HepG2 (cell line): Measurements from ENCODE around the gene TANGO6. TPM values are rescaled to one million over a fixed set of nuclear protein-coding genes. Genes with fewer than 3 reads are reported as not detected.

ENCODE experiments used
- ATAC-seq: fragments of 200-7000 bp; cut with Tn5 transposase; 3 replicates; pipeline ENCODE4 v1.9.1; 2020; ENCODE audit warnings: mild to moderate bottlenecking, moderate library complexity
- BruUV-seq: library from RNA; stranded (reverse); fragments of 400-500 nt; replicated peaks from 2 replicates; lab custom pipeline; 2021; lab: Mats Ljungman, UMichigan
- CTCF ChIA-PET: fragments of 300-600 bp; formaldehyde crosslinking; extraction: SDS; loops from one replicate; lab custom pipeline; 2021; ENCODE audit warnings: low total read pairs, inconsistent platforms, low intra/inter-chr PET ratio; lab: Yijun Ruan, JAX
- POLR2A ChIA-PET: fragments of 350-600 bp; sonication (Branson Sonifier 250); formaldehyde crosslinking; loops from one replicate; lab custom pipeline; 2020; ENCODE audit warnings: antibody characterized with exemption, inconsistent platforms; lab: Yijun Ruan, JAX
- DNase-seq: peaks from one replicate; pipeline ENCODE4 v3.0.0-alpha.2; 2015; ENCODE audit warnings: low spot score
- FAIRE-seq: peaks from 3 replicates; lab custom pipeline; 2011; peaks lifted over from hg19 to GRCh38; lab: Jason Lieb, UNC
- H2AFZ ChIP-seq: one replicate; pipeline ENCODE4 v1.6.1; 2011; ENCODE audit warnings: low read length, inconsistent platforms
- H3K27ac ChIP-seq: fragments of 300-600 bp; 3 replicates; pipeline ENCODE4 v1.8.0; 2011; ENCODE audit warnings: mixed run types, mild to moderate bottlenecking, mixed read lengths, low read length, inconsistent platforms; ENCODE audit not compliant: insufficient read depth; ENCODE audit errors: extremely low read length
- H3K27me3 ChIP-seq, 2 experiments: fragments of 200-600 bp in 1 of 2; 2 replicates in 1 of 2; 3 replicates in 1 of 2; pipeline versions ENCODE4 v1.6.0 to v1.8.0; 2011; ENCODE audit warnings: low read length in 2 of 2, mild to moderate bottlenecking in 2 of 2, moderate library complexity in 2 of 2, inconsistent platforms in 1 of 2; ENCODE audit not compliant: insufficient read depth in 2 of 2, control insufficient read depth in 1 of 2
- H3K36me3 ChIP-seq, 2 experiments: fragments of 200-600 bp in 1 of 2; replicated peaks in 1 of 2; 2 replicates in 1 of 2; 3 replicates in 1 of 2; pipeline versions ENCODE4 v1.5.1 to v1.8.0; 2011; ENCODE audit warnings: low read length in 2 of 2, inconsistent platforms in 1 of 2; ENCODE audit not compliant: insufficient read depth in 2 of 2, control insufficient read depth in 1 of 2
- H3K4me1 ChIP-seq: 2 replicates; pipeline ENCODE4 v1.5.1; 2012; ENCODE audit warnings: low read length, inconsistent platforms; ENCODE audit not compliant: insufficient read depth
- H3K4me2 ChIP-seq: 2 replicates; pipeline ENCODE4 v1.6.0; 2011; ENCODE audit warnings: low read depth, low read length, inconsistent platforms
- H3K4me3 ChIP-seq, 3 experiments: fragments of 200-600 bp in 1 of 3; sonication (generic), shearing (Covaris generic) in 1 of 3; replicated peaks in 1 of 3; 2 replicates each; pipeline ENCODE4 v1.5.1; 2011 to 2016; ENCODE audit warnings: low read length in 3 of 3, inconsistent platforms in 2 of 3, low read depth in 2 of 3, mild to moderate bottlenecking in 2 of 3, control low read depth in 1 of 3, mixed read lengths in 1 of 3; ENCODE audit not compliant: insufficient read depth in 1 of 3
- H3K79me2 ChIP-seq: one replicate; pipeline ENCODE4 v1.6.1; 2011; ENCODE audit warnings: low read length, inconsistent platforms; ENCODE audit not compliant: insufficient read depth
- H3K9ac ChIP-seq: 2 replicates; pipeline ENCODE4 v1.6.0; 2011; ENCODE audit warnings: mild to moderate bottlenecking, low read depth, low read length, inconsistent platforms; ENCODE audit not compliant: insufficient read depth
- H3K9me3 ChIP-seq: 2 replicates; pipeline ENCODE4 v1.5.1; 2012; ENCODE audit warnings: mild to moderate bottlenecking, low read length
- H4K20me1 ChIP-seq: 2 replicates; pipeline ENCODE4 v1.6.0; 2011; ENCODE audit warnings: inconsistent platforms, mild to moderate bottlenecking, low read length, moderate library complexity; ENCODE audit not compliant: insufficient read depth
- BRD4 ChIP-seq: sonication (generic); formaldehyde crosslinking; IDR thresholded peaks from 2 replicates; pipeline ENCODE4 v1.4.0; 2020; ENCODE audit warnings: missing genetic modification reagents
- HOXD1 ChIP-seq: sonication (generic); formaldehyde crosslinking; IDR thresholded peaks from 2 replicates; pipeline ENCODE4 v1.5.0; 2020; ENCODE audit warnings: missing genetic modification reagents
- MAF1 ChIP-seq: sonication (generic); formaldehyde crosslinking; IDR thresholded peaks from 2 replicates; pipeline ENCODE4 v1.5.0; 2020; ENCODE audit warnings: missing genetic modification reagents, borderline replicate concordance
- MTF2 ChIP-seq: sonication (generic); formaldehyde crosslinking; IDR thresholded peaks from 2 replicates; pipeline ENCODE4 v1.5.0; 2020; ENCODE audit warnings: missing genetic modification reagents, borderline replicate concordance
- TOE1 ChIP-seq: sonication (generic); formaldehyde crosslinking; IDR thresholded peaks from 2 replicates; pipeline ENCODE4 v1.4.0; 2020; ENCODE audit warnings: mild to moderate bottlenecking, missing genetic modification reagents
- ZFY ChIP-seq: sonication (generic); formaldehyde crosslinking; IDR thresholded peaks from 2 replicates; pipeline ENCODE4 v1.4.0; 2020; ENCODE audit warnings: missing genetic modification reagents
- ZNF556 ChIP-seq: sonication (generic); formaldehyde crosslinking; IDR thresholded peaks from 2 replicates; pipeline ENCODE4 v1.4.0; 2020; ENCODE audit warnings: mild to moderate bottlenecking, missing genetic modification reagents, borderline replicate concordance
- ZNF749 ChIP-seq: sonication (generic); formaldehyde crosslinking; IDR thresholded peaks from 2 replicates; pipeline ENCODE4 v1.8.0; 2022; ENCODE audit warnings: mild to moderate bottlenecking, missing genetic modification reagents, moderate library complexity, borderline replicate concordance
- WGBS: methylation state at CpG from one replicate; pipeline ENCODE4 v1.1.6; 2017; ENCODE audit warnings: low lambda C conversion rate; 5-methylcytosine and 5-hydroxymethylcytosine counted together
- in situ Hi-C: cut with HindIII; loops from 2 replicates; pipeline ENCODE4 v1.10.0; 2017; ENCODE audit warnings: low pct_unique_long_range_greater_than_20kb; ENCODE audit not compliant: extremely low pct_ligation_motif_present
- intact Hi-C: fragments of 100-400 bp; cut with micrococcal nuclease; formaldehyde crosslinking; loops from one replicate; pipeline ENCODE4 v1.10.0; 2022; ENCODE audit not compliant: unreplicated experiment
- polyA plus RNA-seq, 8 experiments: library from polyadenylated mRNA; depleted of rRNA in 3 of 8; stranded (reverse) in 7 of 8; unstranded in 1 of 8; fragments of >200 nt; fragmentation: Illumina TruSeq in 4 of 8; extraction: Trizol in 4 of 8; gene quantifications; 2 replicates each; pipeline versions ENCODE4 v1.2.1 to v1.2.3, GENCODE V29; 2011 to 2016; ENCODE audit warnings: low read depth in 4 of 8, missing spikeins in 1 of 8, mixed read lengths in 1 of 8; ENCODE audit not compliant: insufficient read depth in 1 of 8
- total RNA-seq, 5 experiments: library from RNA; depleted of rRNA; stranded (reverse); fragments of >200 nt; fragmentation: Illumina TruSeq; extraction: Trizol; gene quantifications; 2 replicates each; pipeline ENCODE4 v1.2.3, GENCODE V29; 2016; ENCODE audit warnings: low read depth in 1 of 5
- TF ChIP-seq, protein P1 (sequence below): sonication (generic); formaldehyde crosslinking; IDR thresholded peaks from 2 replicates; pipeline ENCODE4 v1.5.1; 2020; ENCODE audit warnings: mild to moderate bottlenecking, missing genetic modification reagents, moderate library complexity
- TF ChIP-seq, protein P2 (sequence below): sonication (generic); formaldehyde crosslinking; IDR thresholded peaks from 2 replicates; pipeline ENCODE4 v1.4.0; 2020; ENCODE audit warnings: low read depth, mild to moderate bottlenecking, missing genetic modification reagents
- TF ChIP-seq, protein P3 (sequence below): sonication (generic); formaldehyde crosslinking; IDR thresholded peaks from 2 replicates; pipeline ENCODE4 v1.5.0; 2020; ENCODE audit warnings: missing genetic modification reagents

Gene TANGO6
- total and polyA plus RNA-seq, 2 of the 13 experiments (the other 11 are each of a cell fraction or from before 2014, with no cell fraction given), result 7.2 to 13.3 TPM

DNA sequence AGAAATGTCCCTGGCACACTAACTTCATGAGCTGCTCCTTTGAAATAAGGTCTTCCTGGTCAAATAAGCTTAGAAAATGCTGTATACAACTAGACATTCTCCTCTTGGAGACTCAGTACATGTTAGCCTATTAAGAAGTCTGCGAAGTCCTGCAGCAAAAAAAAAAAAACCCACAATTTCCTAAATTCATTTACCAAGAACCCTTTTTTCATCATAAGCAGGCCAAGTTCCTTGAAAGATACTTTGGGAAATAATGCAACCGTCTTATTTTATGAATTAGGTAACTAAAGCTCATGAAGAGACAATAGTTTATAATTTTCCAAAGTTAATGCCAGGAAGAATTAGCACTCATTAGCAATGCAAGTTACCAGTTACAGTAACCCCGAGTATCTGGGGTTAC lies 213.1 kb downstream of the TANGO6 start:
- ChIA-PET POLR2A (interaction anchor here (0.6 kb wide), 1 partner anchor 1166 kb away, joined by 3 read pairs; no protein-coding TSS in a partner anchor), CTCF (no interaction called here)
- Histone ChIP-seq H3K27ac (no peak overlapping the region), H3K9ac (no peak overlapping the region), H3K4me1 (no peaks in the 10 kb centered on the region), H4K20me1 (no peaks in the 10 kb centered on the region), H3K36me3 (no peaks in the 10 kb centered on the region), H3K4me2 (no peak overlapping the region), H3K79me2 (no peaks in the 10 kb centered on the region), H2AFZ (no peak overlapping the region), H3K9me3 (no peaks in the 10 kb centered on the region), H3K27me3 (no peaks in the 10 kb centered on the region), H3K4me3 (no peak overlapping the region)
- BruUV-seq, result no TSS peak
- TF ChIP-seq ZNF556 (CRISPR knock-in tag), result no peak
- no peak for TF ChIP-seq HOXD1 (CRISPR knock-in tag)
- no peak for TF ChIP-seq MTF2
- ATAC-seq (no peak), DNase-seq (no peak), FAIRE-seq (no peak)
- in situ Hi-C loops (no loop called here), intact Hi-C loops (no loop called here)
- 95% methylated on average over 3 of the region's 3 CpGs for WGBS

DNA sequence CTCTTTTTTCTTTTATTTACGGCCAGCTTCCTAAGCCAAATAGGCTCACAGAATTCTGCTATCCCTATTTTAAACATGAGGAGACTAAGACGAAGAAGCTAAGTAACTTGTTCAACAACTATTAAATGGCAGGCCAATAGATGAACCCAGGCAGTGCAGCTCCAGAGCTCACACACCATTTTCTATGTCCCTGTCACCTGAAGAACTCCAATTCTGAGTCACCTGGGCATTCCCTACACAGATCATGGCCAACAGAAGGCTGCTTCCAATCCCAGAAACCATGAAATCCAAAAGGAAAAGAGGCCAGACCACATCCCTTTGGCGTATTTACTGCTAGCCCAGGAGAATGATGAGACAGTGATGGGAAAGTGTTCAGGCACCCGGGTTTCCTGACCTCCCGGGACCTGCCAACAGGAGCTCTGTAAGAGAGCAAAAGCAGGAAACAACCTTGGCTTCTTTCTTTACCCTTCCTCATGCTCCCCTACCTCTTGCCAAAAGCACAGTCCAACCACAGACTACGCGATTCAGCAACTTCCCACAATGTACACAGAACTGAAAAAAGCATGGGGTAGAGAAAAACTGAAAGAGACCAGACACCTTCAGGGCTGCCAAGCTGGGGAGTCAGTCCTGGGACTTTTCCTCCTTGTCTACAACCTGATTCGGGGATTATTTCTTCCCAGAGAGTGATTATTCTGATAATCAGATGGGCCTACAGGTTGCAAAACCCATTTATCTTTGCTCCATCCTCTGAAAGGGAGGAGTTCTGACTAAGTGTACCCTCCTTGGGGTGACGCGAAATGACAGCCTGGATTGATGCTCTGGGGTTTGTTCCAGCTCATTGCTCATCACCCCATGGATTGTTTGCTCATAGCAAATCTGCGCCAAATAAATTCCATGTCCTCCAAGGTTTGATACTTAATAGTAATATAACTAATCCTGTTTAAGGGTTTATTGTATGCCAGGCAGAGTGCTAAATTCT lies 214.4 kb downstream of the TANGO6 start:
- BruUV-seq, result no TSS peak
- no peak overlapping the region for H3K4me2 ChIP-seq
- no peaks in the 10 kb centered on the region for H3K27me3 ChIP-seq
- ChIA-PET POLR2A (no interaction called here), CTCF (no interaction called here)
- WGBS, result 91% methylated on average over 11 of the region's 11 CpGs
- DNase-seq (no peak), ATAC-seq (no peak), FAIRE-seq (no peak)
- intact Hi-C loops (no loop called here), in situ Hi-C loops (no loop called here)
- H3K36me3 ChIP-seq, result no peaks in the 10 kb centered on the region
- H3K79me2 ChIP-seq, result no peaks in the 10 kb centered on the region
- H3K9ac ChIP-seq, result no peak overlapping the region
- no peak overlapping the region for H3K27ac ChIP-seq
- no peaks in the 10 kb centered on the region for H3K9me3 ChIP-seq
- no peaks in the 10 kb centered on the region for H3K4me1 ChIP-seq
- no peak overlapping the region for H2AFZ ChIP-seq
- H4K20me1 ChIP-seq, result no peaks in the 10 kb centered on the region
- H3K4me3 ChIP-seq, result no peak overlapping the region
- TF ChIP-seq, protein P1, sequence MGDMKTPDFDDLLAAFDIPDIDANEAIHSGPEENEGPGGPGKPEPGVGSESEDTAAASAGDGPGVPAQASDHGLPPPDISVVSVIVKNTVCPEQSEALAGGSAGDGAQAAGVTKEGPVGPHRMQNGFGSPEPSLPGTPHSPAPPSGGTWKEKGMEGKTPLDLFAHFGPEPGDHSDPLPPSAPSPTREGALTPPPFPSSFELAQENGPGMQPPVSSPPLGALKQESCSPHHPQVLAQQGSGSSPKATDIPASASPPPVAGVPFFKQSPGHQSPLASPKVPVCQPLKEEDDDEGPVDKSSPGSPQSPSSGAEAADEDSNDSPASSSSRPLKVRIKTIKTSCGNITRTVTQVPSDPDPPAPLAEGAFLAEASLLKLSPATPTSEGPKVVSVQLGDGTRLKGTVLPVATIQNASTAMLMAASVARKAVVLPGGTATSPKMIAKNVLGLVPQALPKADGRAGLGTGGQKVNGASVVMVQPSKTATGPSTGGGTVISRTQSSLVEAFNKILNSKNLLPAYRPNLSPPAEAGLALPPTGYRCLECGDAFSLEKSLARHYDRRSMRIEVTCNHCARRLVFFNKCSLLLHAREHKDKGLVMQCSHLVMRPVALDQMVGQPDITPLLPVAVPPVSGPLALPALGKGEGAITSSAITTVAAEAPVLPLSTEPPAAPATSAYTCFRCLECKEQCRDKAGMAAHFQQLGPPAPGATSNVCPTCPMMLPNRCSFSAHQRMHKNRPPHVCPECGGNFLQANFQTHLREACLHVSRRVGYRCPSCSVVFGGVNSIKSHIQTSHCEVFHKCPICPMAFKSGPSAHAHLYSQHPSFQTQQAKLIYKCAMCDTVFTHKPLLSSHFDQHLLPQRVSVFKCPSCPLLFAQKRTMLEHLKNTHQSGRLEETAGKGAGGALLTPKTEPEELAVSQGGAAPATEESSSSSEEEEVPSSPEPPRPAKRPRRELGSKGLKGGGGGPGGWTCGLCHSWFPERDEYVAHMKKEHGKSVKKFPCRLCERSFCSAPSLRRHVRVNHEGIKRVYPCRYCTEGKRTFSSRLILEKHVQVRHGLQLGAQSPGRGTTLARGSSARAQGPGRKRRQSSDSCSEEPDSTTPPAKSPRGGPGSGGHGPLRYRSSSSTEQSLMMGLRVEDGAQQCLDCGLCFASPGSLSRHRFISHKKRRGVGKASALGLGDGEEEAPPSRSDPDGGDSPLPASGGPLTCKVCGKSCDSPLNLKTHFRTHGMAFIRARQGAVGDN (CRISPR knock-in tag), result no peak
- TF ChIP-seq, protein P2, sequence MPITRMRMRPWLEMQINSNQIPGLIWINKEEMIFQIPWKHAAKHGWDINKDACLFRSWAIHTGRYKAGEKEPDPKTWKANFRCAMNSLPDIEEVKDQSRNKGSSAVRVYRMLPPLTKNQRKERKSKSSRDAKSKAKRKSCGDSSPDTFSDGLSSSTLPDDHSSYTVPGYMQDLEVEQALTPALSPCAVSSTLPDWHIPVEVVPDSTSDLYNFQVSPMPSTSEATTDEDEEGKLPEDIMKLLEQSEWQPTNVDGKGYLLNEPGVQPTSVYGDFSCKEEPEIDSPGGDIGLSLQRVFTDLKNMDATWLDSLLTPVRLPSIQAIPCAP (CRISPR knock-in tag), result no peak
- TF ChIP-seq ZNF749 (CRISPR knock-in tag) (no peak), MAF1 (CRISPR knock-in tag) (no peak), ZFY (CRISPR knock-in tag) (no peak), TOE1 (CRISPR knock-in tag) (no peak), BRD4 (CRISPR knock-in tag) (no peak)
- TF ChIP-seq, protein P3, sequence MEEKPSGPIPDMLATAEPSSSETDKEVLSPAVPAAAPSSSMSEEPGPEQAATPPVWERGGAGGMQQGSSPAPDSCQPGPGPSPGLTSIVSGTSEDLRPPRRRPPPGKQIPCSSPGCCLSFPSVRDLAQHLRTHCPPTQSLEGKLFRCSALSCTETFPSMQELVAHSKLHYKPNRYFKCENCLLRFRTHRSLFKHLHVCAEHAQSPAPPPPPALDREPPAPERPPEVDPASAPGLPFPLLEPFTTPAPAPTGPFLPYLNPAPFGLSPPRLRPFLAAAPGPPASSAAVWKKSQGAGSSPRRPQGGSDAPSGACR (CRISPR knock-in tag), result no peak
